ENCODE data around the gene ILF2. TPM values are rescaled to one million over a fixed set of nuclear protein-coding genes. Genes with fewer than 3 reads are reported as not detected.

ILF2 gene
- total RNA-seq, 1 donor from 2014 or later = 85.4 TPM

DNA sequence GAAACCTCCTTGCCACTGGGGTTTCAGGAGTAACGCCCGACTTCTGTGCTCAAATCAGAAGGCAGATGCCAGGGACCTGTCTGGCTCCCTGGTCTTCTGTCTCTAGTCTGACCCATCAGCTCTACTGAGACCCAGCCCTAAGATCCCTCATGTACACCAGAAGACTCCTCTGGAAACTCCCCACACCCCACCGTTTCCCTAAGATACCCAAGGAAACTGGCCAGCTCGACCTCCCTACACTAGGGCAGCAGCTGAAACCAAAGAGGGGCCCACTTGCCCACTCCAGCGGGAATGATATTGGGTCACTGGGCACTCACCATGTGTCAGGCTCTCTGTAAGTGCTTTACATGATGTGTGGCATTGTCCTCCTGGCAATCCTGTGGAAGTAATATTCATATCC, 57.4 kb downstream of the ILF2 start:
- H3K27ac ChIP-seq = peak overlapping the region; percentile 96
- intact Hi-C loops (cut with DNase I) = loop anchor here (5.0 kb wide), 1 partner anchor 101 kb away; no protein-coding TSS in a partner anchor
- H3K4me1 ChIP-seq = peaks cover 77% of the 10 kb centered on the region

DNA sequence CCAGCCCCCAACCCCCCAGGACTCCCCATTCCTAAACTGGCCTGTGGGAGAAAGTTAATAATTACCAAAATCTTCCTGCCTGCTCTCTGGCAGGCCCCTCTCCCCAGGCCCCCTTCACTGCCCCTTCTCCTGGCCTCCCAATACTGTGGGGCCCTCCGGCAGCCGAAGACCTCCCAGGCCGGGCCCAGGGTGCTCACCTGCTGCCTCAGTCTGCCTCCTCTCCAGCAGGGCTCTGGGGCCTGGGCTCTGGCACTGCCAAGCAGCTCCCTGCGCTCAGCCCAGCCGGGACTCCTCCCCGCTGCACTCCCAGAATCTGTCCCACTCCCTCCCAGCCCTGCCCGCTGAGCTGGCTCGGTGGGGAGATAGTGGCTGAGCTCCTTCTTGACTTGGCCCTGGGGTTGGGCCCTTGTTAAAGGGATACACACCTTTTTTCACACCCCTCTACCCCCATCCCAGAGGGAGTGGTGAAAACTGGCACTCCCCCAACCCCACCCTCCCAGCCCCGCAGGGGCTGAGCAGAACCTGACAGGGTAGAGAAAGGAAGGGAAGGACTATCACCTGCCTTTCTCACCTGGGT, 58.0 kb downstream of the ILF2 start, which contains the start of gene S100A16:
TSS of gene S100A16 (minus strand) at position 383 of the 577 bp plus-strand sequence. CDS start 4,986 bp downstream, outside the sequence.
- intact Hi-C loops (cut with DNase I) = loop anchor here (5.0 kb wide), 1 partner anchor 101 kb away; no protein-coding TSS in a partner anchor
- Histone ChIP-seq H3K27me3 (no peaks in the 10 kb centered on the region), H3K36me3 (peaks cover 0 to under 1% of the 10 kb centered on the region in 2 donors), H3K4me3 (peak within 1 kb of the TSS; percentile 52 to 68), H3K9me3 (no peaks in the 10 kb centered on the region), H3K4me1 (peaks cover 77% of the 10 kb centered on the region), H3K27ac (peak within 1 kb of the TSS; percentile 96)
- DNase-seq (ENCODE audit: extremely low spot score in 2 of 2) = no peak
- TF ChIP-seq, protein P1, sequence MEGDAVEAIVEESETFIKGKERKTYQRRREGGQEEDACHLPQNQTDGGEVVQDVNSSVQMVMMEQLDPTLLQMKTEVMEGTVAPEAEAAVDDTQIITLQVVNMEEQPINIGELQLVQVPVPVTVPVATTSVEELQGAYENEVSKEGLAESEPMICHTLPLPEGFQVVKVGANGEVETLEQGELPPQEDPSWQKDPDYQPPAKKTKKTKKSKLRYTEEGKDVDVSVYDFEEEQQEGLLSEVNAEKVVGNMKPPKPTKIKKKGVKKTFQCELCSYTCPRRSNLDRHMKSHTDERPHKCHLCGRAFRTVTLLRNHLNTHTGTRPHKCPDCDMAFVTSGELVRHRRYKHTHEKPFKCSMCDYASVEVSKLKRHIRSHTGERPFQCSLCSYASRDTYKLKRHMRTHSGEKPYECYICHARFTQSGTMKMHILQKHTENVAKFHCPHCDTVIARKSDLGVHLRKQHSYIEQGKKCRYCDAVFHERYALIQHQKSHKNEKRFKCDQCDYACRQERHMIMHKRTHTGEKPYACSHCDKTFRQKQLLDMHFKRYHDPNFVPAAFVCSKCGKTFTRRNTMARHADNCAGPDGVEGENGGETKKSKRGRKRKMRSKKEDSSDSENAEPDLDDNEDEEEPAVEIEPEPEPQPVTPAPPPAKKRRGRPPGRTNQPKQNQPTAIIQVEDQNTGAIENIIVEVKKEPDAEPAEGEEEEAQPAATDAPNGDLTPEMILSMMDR (IDR thresholded peaks at IDR 0.05) = no peak
- TF ChIP-seq POLR2AphosphoS5 (IDR thresholded peaks at IDR 0.05; ENCODE audit: insufficient read depth in 1 of 2, low read depth in 1 of 2) (peak; percentile 52 to 90), POLR2A (IDR thresholded peaks at IDR 0.05) (peak in 1 of 2 donors; percentile 67)

More for the DNA sequence above, 57.4 kb downstream of the ILF2 start:
- peak overlapping the region; percentile 52 to 68 for H3K4me3 ChIP-seq
- no peaks in the 10 kb centered on the region for H3K9me3 ChIP-seq
- H3K36me3 ChIP-seq = no peaks in the 10 kb centered on the region
- no peak for DNase-seq (ENCODE audit: extremely low spot score in 2 of 2)
- TF ChIP-seq POLR2AphosphoS5 (IDR thresholded peaks at IDR 0.05; ENCODE audit: insufficient read depth in 1 of 2, low read depth in 1 of 2) (no peak), POLR2A (IDR thresholded peaks at IDR 0.05) (no peak)
- TF ChIP-seq, protein P1 (IDR thresholded peaks at IDR 0.05) = no peak
- no peaks in the 10 kb centered on the region for H3K27me3 ChIP-seq

DNA sequence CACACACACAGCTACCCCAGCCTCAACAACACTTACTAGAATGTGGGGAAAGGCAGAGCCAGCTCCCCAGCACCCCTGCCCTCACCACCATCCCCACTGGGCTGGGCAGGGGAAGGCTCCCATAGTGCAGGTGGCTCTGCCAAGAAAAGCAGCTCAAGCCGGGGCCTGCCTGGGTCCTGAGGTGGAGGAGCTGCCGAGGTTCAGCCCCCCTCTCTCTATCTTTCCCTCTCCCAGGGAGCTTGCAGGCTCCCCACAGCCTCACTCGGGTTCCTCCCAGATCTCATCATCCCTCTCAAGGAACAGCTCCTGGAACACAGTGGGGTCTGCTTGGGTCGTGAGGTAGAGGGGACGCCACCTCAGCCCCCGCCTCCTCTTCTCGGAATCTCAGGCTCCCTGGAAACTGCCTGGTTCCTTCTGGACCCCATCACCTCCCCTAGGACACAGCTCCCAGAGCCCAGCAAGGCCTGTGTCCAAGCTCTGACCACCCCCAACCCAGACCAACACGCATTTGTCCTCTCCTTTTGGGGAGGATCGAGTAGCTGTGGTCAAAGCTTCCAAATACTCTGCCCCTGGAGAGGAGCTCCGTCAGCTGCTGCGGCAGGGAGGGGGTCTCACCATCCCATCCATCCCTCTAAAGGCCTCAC, 58.6 kb downstream of the ILF2 start:
- H3K27me3 ChIP-seq = no peaks in the 10 kb centered on the region
- H3K27ac ChIP-seq = peak overlapping the region; percentile 96
- DNase-seq (ENCODE audit: extremely low spot score in 2 of 2) = no peak
- peaks cover 77% of the 10 kb centered on the region for H3K4me1 ChIP-seq
- intact Hi-C loops (cut with DNase I) = loop anchor here (5.0 kb wide), 1 partner anchor 100 kb away; no protein-coding TSS in a partner anchor
- H3K36me3 ChIP-seq = peaks cover 0 to 6% of the 10 kb centered on the region in 2 donors
- TF ChIP-seq, protein P1 (IDR thresholded peaks at IDR 0.05) = no peak
- TF ChIP-seq POLR2AphosphoS5 (IDR thresholded peaks at IDR 0.05; ENCODE audit: insufficient read depth in 1 of 2, low read depth in 1 of 2) (no peak), POLR2A (IDR thresholded peaks at IDR 0.05) (no peak)
- no peaks in the 10 kb centered on the region for H3K9me3 ChIP-seq
- H3K4me3 ChIP-seq = peak overlapping the region; percentile 52 to 68

Small RNA genes lying within 50 kb of the gene (microRNA-seq; reads per million reads assigned to microRNA genes)
- gene MIR8083 (ENCODE audit: borderline number of aligned reads, borderline replicate concordance) = not detected

Small RNA genes lying within 50 kb of the gene (small RNA-seq; reads per million reads assigned to genes)
- not detected for gene MIR8083
- gene RN7SL372P = not detected

Other genes starting within 250 kb of the ILF2 start
- gene S100A7, start 210.3 kb downstream of the ILF2 start, total RNA-seq = 36.6 TPM
- 562 TPM for gene S100A6, start 135.0 kb downstream of the ILF2 start, total RNA-seq
- not detected for gene S100A5, start 130.1 kb downstream of the ILF2 start, total RNA-seq
- gene S100A4, start 125.2 kb downstream of the ILF2 start, total RNA-seq = 375 TPM
- gene S100A3, start 121.7 kb downstream of the ILF2 start, total RNA-seq = 9.6 TPM
- gene S100A2, start 105.1 kb downstream of the ILF2 start, total RNA-seq = 470 TPM
- 259 TPM for gene S100A16, start 57.9 kb downstream of the ILF2 start, total RNA-seq
- gene S100A14, start 54.7 kb downstream of the ILF2 start, total RNA-seq = 323 TPM
- 116 TPM for gene S100A13, start 43.5 kb downstream of the ILF2 start, total RNA-seq
- not detected for gene S100A1, start 42.6 kb downstream of the ILF2 start, total RNA-seq
- gene CHTOP, start 36.9 kb downstream of the ILF2 start, total RNA-seq = 67.3 TPM
- gene SNAPIN, start 12.3 kb downstream of the ILF2 start, total RNA-seq = 43.2 TPM
- gene NPR1, start 7.7 kb upstream of the ILF2 start, total RNA-seq = 45.9 TPM
- gene INTS3, start 57.1 kb upstream of the ILF2 start, total RNA-seq = 45.9 TPM
- 31.4 TPM for gene SLC27A3, start 104.4 kb upstream of the ILF2 start, total RNA-seq